ENCODE data around the gene MGAT5B. TPM values are rescaled to one million over a fixed set of nuclear protein-coding genes. Genes with fewer than 3 reads are reported as not detected.

The MGAT5B gene
- total and polyA plus RNA-seq, 9 of the 15 experiments (the other 6 are each of a cell fraction or from before 2014, with no cell fraction given): 0.09 to 0.43 (median 0.18) TPM; not detected in 4

DNA sequence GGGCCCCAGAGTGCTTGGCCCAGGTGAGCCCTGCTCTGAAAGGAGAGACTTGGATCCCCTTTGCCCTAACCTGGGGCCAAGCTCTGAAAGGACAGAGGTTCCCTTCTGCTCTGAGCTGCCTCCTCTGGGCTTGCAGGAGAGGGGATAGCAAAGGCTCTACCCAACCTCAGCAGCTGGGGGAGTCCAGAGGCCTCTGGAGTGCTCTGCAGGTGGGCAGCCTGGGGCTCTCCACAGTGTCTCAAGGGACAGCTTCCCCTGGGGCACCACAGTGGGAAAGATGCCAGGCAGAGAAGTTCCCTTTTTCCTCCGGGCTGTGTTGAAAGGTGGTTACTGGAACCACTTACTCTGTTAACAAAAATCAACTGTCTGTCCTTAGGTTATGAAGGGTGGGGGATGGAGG, 48.2 kb upstream of the MGAT5B start:
- Histone ChIP-seq H3K4me2 (ENCODE audit: insufficient read depth, low read length) (no peak overlapping the region), H3K9me3 (replicated peaks; ENCODE audit: control insufficient read depth, insufficient read depth, low read depth, low read length) (no peaks in the 10 kb centered on the region), H3K79me2 (ENCODE audit: control insufficient read depth, insufficient read depth, low read length) (no peaks in the 10 kb centered on the region), H3K9ac (ENCODE audit: insufficient read depth in 1 of 2, low read depth in 2 of 2, low read length in 2 of 2) (no peak overlapping the region), H3K36me3 (ENCODE audit: control insufficient read depth, insufficient read depth, low read length) (no peaks in the 10 kb centered on the region), H3K27me3 (ENCODE audit: control insufficient read depth in 2 of 2, insufficient read depth in 2 of 2, low read length in 2 of 2) (peaks cover 7 to 48% of the 10 kb centered on the region in 2 experiments; a peak in 4 of 5 replicates), H3K27ac (ENCODE audit: extremely low read depth, low read depth, low read length) (no peak overlapping the region), H3K9me1 (ENCODE audit: control insufficient read depth, insufficient read depth, low read length) (no peaks in the 10 kb centered on the region), H3K4me3 (no peak overlapping the region), H2AFZ (ENCODE audit: low read depth, low read length) (no peak overlapping the region), H3K4me1 (replicated peaks in 1 of 2; ENCODE audit: control insufficient read depth in 2 of 2, insufficient read depth in 2 of 2, low read length in 2 of 2) (peaks cover 0 to 4% of the 10 kb centered on the region in 2 experiments; a peak in 1 of 5 replicates), H4K20me1 (replicated peaks; ENCODE audit: control insufficient read depth, insufficient read depth, low read length) (no peaks in the 10 kb centered on the region)
- CTCF ChIA-PET (ENCODE audit: low intra/inter-chr PET ratio): no interaction called here
- no peak for ATAC-seq
- intact Hi-C loops (cut with micrococcal nuclease): no loop called here
- in situ Hi-C loops (cut with MboI): no loop called here
- no peak for DNase-seq (ENCODE audit: extremely low read depth in 1 of 4, low spot score in 3 of 4)
- POLR2A ChIA-PET: no interaction called here
- no peak for FAIRE-seq
- 14% methylated on average over 1 of the region's 1 CpG for WGBS (ENCODE audit: insufficient coverage, low coverage, missing lambda C conversion rate)
- BruUV-seq (replicated peaks): no TSS peak
- TF ChIP-seq SUPT5H (IDR thresholded peaks at IDR 0.05) (no peak), BRD9 (IDR thresholded peaks at IDR 0.05; ENCODE audit: low read depth, partially characterized antibody) (no peak), CHD1 (IDR thresholded peaks at IDR 0.05; ENCODE audit: low read length) (no peak)

DNA sequence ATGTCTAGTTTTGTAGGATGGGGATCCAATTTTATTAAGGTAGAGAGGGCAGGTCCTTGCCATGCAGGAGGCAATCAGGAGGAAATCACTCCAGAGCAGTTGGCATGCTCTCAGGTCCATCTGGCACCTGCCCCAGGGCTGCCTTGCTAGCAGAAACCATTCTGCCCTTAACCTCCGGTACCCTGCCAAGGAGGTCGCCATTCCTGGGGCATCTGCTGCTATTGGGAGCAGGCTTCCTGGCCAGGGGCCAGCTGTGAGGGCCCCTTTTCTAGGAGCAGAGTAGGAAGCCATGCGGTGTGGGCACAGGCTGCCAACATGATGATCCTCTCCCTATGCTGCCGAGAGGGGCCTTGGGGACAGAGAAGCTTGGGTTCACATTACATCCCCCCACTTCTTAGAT, 47.6 kb upstream of the MGAT5B start:
- H3K79me2 ChIP-seq (ENCODE audit: control insufficient read depth, insufficient read depth, low read length): no peaks in the 10 kb centered on the region
- intact Hi-C loops (cut with micrococcal nuclease) (no loop called here), in situ Hi-C loops (cut with MboI) (no loop called here)
- H2AFZ ChIP-seq (ENCODE audit: low read depth, low read length): no peak overlapping the region
- no peaks in the 10 kb centered on the region for H3K9me3 ChIP-seq (replicated peaks; ENCODE audit: control insufficient read depth, insufficient read depth, low read depth, low read length)
- no peak overlapping the region for H3K9ac ChIP-seq (ENCODE audit: insufficient read depth in 1 of 2, low read depth in 2 of 2, low read length in 2 of 2)
- H4K20me1 ChIP-seq (replicated peaks; ENCODE audit: control insufficient read depth, insufficient read depth, low read length): no peaks in the 10 kb centered on the region
- no TSS peak for BruUV-seq (replicated peaks)
- CTCF ChIA-PET (ENCODE audit: low intra/inter-chr PET ratio): no interaction called here
- no peak overlapping the region for H3K4me2 ChIP-seq (ENCODE audit: insufficient read depth, low read length)
- no peak for FAIRE-seq
- 0% methylated on average over 4 of the region's 4 CpGs for WGBS (ENCODE audit: insufficient coverage, low coverage, missing lambda C conversion rate)
- no peaks in the 10 kb centered on the region for H3K36me3 ChIP-seq (ENCODE audit: control insufficient read depth, insufficient read depth, low read length)
- H3K27ac ChIP-seq (ENCODE audit: extremely low read depth, low read depth, low read length): no peak overlapping the region
- H3K4me1 ChIP-seq (replicated peaks in 1 of 2; ENCODE audit: control insufficient read depth in 2 of 2, insufficient read depth in 2 of 2, low read length in 2 of 2): peaks cover 0 to 4% of the 10 kb centered on the region in 2 experiments; a peak in 1 of 5 replicates
- peaks cover 7 to 50% of the 10 kb centered on the region in 2 experiments; a peak in 4 of 5 replicates for H3K27me3 ChIP-seq (ENCODE audit: control insufficient read depth in 2 of 2, insufficient read depth in 2 of 2, low read length in 2 of 2)
- TF ChIP-seq, protein P1, sequence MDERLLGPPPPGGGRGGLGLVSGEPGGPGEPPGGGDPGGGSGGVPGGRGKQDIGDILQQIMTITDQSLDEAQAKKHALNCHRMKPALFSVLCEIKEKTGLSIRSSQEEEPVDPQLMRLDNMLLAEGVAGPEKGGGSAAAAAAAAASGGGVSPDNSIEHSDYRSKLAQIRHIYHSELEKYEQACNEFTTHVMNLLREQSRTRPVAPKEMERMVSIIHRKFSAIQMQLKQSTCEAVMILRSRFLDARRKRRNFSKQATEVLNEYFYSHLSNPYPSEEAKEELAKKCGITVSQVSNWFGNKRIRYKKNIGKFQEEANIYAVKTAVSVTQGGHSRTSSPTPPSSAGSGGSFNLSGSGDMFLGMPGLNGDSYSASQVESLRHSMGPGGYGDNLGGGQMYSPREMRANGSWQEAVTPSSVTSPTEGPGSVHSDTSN (CRISPR knock-in tag; IDR thresholded peaks at IDR 0.05; ENCODE audit: low read depth): no peak
- TF ChIP-seq, protein P1 (tag; conservative IDR thresholded peaks at IDR 0.05; ENCODE audit: low read depth): no peak
- no peak for TF ChIP-seq ZNF561 (CRISPR knock-in tag; conservative IDR thresholded peaks at IDR 0.05)
- TF ChIP-seq HLTF (IDR thresholded peaks at IDR 0.05): no peak
- TF ChIP-seq LEF1 (IDR thresholded peaks at IDR 0.05): no peak
- TF ChIP-seq, protein P2, sequence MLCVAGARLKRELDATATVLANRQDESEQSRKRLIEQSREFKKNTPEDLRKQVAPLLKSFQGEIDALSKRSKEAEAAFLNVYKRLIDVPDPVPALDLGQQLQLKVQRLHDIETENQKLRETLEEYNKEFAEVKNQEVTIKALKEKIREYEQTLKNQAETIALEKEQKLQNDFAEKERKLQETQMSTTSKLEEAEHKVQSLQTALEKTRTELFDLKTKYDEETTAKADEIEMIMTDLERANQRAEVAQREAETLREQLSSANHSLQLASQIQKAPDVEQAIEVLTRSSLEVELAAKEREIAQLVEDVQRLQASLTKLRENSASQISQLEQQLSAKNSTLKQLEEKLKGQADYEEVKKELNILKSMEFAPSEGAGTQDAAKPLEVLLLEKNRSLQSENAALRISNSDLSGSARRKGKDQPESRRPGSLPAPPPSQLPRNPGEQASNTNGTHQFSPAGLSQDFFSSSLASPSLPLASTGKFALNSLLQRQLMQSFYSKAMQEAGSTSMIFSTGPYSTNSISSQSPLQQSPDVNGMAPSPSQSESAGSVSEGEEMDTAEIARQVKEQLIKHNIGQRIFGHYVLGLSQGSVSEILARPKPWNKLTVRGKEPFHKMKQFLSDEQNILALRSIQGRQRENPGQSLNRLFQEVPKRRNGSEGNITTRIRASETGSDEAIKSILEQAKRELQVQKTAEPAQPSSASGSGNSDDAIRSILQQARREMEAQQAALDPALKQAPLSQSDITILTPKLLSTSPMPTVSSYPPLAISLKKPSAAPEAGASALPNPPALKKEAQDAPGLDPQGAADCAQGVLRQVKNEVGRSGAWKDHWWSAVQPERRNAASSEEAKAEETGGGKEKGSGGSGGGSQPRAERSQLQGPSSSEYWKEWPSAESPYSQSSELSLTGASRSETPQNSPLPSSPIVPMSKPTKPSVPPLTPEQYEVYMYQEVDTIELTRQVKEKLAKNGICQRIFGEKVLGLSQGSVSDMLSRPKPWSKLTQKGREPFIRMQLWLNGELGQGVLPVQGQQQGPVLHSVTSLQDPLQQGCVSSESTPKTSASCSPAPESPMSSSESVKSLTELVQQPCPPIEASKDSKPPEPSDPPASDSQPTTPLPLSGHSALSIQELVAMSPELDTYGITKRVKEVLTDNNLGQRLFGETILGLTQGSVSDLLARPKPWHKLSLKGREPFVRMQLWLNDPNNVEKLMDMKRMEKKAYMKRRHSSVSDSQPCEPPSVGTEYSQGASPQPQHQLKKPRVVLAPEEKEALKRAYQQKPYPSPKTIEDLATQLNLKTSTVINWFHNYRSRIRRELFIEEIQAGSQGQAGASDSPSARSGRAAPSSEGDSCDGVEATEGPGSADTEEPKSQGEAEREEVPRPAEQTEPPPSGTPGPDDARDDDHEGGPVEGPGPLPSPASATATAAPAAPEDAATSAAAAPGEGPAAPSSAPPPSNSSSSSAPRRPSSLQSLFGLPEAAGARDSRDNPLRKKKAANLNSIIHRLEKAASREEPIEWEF (CRISPR knock-in tag; IDR thresholded peaks at IDR 0.05): no peak
- TF ChIP-seq NFIC (IDR thresholded peaks at IDR 0.05): peak; percentile 14; the same call in 1 of the 2 replicates
- POLR2A ChIA-PET: no interaction called here
- no peak for DNase-seq (ENCODE audit: extremely low read depth in 1 of 4, low spot score in 3 of 4)
- ATAC-seq: no peak
- no peak overlapping the region for H3K4me3 ChIP-seq
- no peaks in the 10 kb centered on the region for H3K9me1 ChIP-seq (ENCODE audit: control insufficient read depth, insufficient read depth, low read length)
